Activated T-cell treated with anti-CD3 and anti-CD28 coated beads, Interleukin-2, amount 50 U/mL, for 4 hours (primary cell): Measurements from ENCODE around the gene RRAS. TPM values are rescaled to one million over a fixed set of nuclear protein-coding genes. Genes with fewer than 3 reads are reported as not detected.

Experiments used
- ATAC-seq, 2 donors: fragments of 200-7000 bp; cut with Tn5 transposase; one replicate each; pipeline ENCODE4 v1.10.0; 2021
- DNase-seq: peaks from one replicate; pipeline ENCODE4 v3.0.0-alpha.2; 2020
- H3K27me3 Mint-ChIP-seq: one replicate; pipeline ENCODE4 v1.8.0; 2021; ENCODE audit warnings: low read depth, mixed read lengths
- H3K36me3 Mint-ChIP-seq: one replicate; pipeline ENCODE4 v1.8.0; 2022; ENCODE audit warnings: mixed read lengths; ENCODE audit not compliant: insufficient read depth
- H3K4me1 Mint-ChIP-seq: one replicate; pipeline ENCODE4 v1.8.0; 2021; ENCODE audit warnings: low read depth, mixed read lengths
- H3K4me3 Mint-ChIP-seq: one replicate; pipeline ENCODE4 v1.8.0; 2021; ENCODE audit warnings: mild to moderate bottlenecking, moderate library complexity, mixed read lengths
- H3K9me3 Mint-ChIP-seq: one replicate; pipeline ENCODE4 v1.8.0; 2021; ENCODE audit warnings: mixed read lengths
- total RNA-seq, 3 donors: library from RNA; stranded (reverse); gene quantifications; one replicate each; pipeline ENCODE4 v1.2.1, GENCODE V29; 2021

Gene RRAS
- total RNA-seq, 3 donors from 2014 or later: 2.3 to 3.8 (median 3.5) TPM

DNA sequence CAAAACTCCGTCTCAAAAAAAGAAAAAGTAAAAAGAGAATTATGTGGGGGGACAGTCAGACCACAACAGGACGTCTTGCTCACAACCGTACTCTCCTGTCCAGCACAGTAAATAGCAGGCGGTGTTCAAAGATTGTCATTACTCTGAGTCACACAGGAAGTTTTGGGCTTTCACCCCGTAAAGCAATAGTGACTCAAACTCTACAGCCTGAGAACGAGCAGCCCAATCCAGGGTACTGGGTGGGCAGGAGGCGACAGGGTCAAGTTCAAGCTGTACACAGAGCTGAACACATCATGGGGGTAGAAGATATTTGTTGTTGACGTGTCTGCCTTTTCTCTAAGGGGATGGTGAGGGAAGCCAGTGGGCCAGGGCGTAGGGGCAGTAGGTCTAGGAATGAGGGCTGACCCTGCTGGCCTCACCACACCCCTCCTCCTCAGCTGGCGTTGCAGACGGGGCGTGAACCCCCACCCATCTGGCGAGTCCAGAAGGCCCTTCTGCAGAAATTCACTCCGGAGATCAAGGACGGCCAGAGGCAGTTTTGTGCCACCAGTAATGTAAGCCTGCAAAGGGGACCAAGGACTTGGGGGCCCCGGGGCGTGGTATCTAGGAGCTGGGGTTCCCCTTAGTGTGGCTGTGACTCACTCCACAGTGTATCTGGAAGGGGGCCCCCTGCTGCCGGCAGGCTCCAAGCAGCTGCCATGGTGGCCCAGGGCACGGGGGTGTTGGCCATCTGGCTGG lies 25.7 kb downstream of the RRAS start:
- peaks cover 33% of the 10 kb centered on the region for H3K36me3 Mint-ChIP-seq
- peak; percentile 83 to 84 for ATAC-seq
- DNase-seq: no peak
- no peak overlapping the region for H3K4me3 Mint-ChIP-seq
- H3K27me3 Mint-ChIP-seq: no peaks in the 10 kb centered on the region
- H3K9me3 Mint-ChIP-seq: no peaks in the 10 kb centered on the region
- H3K4me1 Mint-ChIP-seq: peaks cover 18% of the 10 kb centered on the region

DNA sequence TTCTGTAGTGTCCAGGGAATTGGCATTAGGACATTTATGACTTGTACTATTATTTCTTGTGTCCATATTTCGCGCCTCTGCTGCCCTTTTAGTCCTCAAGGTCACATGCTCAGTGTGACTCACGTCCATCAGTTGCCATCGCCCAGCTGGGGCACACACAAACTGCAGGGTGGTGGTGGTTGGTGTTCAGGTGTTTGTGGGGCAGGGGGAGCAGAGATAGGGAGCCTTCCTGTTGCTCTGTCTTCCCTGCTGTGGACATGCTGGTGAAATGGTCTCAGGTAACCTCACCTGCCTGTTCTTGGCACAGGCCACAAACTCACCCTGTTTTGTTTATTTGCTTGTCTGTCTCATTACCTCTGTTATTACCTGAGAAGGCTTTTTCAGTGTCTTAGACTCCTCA lies 26.6 kb downstream of the RRAS start:
- Mint-ChIP-seq H3K27me3 (no peaks in the 10 kb centered on the region), H3K4me3 (no peak overlapping the region), H3K36me3 (peaks cover 28% of the 10 kb centered on the region), H3K4me1 (peaks cover 18% of the 10 kb centered on the region), H3K9me3 (no peaks in the 10 kb centered on the region)
- DNase-seq (no peak), ATAC-seq (no peak)

DNA sequence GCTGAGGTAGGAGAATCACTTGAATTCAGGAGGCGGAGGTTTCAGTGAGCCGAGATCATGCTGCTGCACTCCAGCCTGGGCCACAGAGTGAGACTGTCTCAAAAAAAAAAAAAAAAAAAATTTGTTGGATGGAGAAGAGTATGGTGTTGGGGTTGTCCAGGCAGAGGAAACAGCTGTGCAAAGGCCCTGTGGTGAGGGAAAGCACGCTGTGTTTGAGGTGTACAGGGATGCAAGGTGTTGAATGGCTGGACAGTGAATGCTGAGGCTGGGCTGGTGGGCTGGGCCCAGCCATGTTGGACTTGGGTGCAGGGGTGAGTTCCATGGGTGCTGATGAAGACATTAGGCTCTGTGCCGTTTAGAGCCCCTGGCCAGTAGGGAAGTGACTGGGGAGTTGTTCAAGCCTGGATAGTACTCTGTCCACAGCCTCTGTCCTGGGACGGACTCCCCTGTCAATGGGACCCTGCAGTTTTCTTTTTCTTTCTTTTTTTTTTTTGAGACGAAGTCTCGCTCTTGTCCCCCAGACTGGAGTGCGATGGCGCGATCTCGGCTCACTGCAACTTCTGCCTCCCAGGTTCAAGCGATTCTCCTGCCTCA lies 30.3 kb downstream of the RRAS start:
- Mint-ChIP-seq H3K4me1 (peaks cover 18% of the 10 kb centered on the region), H3K27me3 (no peaks in the 10 kb centered on the region), H3K36me3 (peaks cover 8% of the 10 kb centered on the region), H3K9me3 (no peaks in the 10 kb centered on the region), H3K4me3 (no peak overlapping the region)
- DNase-seq: no peak
- no peak for ATAC-seq

DNA sequence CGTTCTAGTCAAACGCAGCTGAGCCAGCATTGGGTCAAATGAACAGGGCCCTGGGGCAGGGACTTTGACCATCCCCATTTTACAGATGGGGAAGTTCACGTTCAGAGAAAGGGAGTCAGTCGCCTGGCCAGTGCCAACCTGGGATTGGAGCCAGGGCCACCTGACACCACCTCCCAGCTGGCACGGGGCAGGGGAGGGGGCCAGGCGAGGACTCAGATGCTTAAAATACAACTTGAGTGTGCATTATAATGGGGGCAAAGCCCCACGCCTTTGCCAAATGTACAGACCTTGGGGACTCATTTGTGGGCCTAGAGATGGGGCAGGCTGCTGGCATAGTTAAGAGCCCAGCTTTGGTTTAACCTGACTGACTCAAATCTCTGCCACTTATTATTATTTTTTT lies 34.3 kb downstream of the RRAS start:
- H3K36me3 Mint-ChIP-seq: peaks cover 10% of the 10 kb centered on the region
- peaks cover 10% of the 10 kb centered on the region for H3K4me1 Mint-ChIP-seq
- ATAC-seq: no peak
- no peak for DNase-seq
- H3K4me3 Mint-ChIP-seq: no peak overlapping the region
- no peaks in the 10 kb centered on the region for H3K9me3 Mint-ChIP-seq
- no peaks in the 10 kb centered on the region for H3K27me3 Mint-ChIP-seq

DNA sequence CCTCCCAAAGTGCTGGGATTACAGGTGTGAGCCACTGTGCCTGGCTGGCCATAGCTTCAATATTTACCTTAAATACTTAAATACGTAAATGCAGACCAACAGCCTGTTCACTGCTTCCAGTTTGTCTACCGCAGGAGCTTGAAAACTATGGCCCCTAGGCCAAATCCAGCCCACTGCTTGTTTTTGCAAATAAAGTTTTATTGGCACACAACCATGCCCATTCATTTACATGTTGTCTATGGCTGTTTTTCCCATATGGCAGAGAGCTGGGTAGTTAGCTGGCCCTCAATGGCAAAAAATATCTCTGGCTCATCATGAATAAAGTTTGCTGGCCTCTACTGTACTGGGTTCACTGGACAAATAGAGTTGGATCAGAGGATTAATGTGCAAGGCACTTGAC lies 37.1 kb downstream of the RRAS start:
- peaks cover 16% of the 10 kb centered on the region for H3K36me3 Mint-ChIP-seq
- H3K9me3 Mint-ChIP-seq: no peaks in the 10 kb centered on the region
- no peaks in the 10 kb centered on the region for H3K27me3 Mint-ChIP-seq
- ATAC-seq (no peak), DNase-seq (no peak)
- peaks cover 13% of the 10 kb centered on the region for H3K4me1 Mint-ChIP-seq
- no peak overlapping the region for H3K4me3 Mint-ChIP-seq

DNA sequence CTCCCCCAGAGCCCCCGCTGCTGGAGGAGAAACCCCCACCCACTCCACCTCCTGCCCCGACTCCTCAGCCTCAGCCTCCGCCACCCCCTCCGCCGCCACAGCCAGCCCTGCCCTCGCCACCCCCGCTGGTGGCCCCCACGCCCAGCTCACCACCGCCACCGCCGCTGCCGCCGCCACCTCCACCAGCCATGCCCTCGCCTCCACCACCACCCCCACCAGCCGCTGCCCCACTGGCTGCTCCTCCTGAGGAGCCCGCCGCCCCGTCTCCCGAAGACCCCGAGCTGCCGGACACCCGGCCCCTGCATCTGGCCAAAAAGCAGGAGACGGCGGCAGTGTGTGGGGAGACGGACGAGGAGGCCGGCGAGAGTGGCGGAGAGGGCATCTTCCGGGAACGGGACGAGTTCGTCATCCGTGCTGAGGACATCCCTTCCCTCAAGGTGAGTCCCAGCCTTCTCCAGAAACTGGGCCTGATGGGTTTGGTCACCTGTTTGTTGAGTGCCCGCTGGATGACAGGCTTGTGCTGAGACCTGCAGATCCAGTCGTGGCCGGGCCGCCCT lies 38.4 kb downstream of the RRAS start:
- Mint-ChIP-seq H3K27me3 (no peaks in the 10 kb centered on the region), H3K9me3 (no peaks in the 10 kb centered on the region), H3K36me3 (peaks cover 16% of the 10 kb centered on the region), H3K4me1 (peaks cover 13% of the 10 kb centered on the region), H3K4me3 (no peak overlapping the region)
- no peak for ATAC-seq
- DNase-seq: no peak

DNA sequence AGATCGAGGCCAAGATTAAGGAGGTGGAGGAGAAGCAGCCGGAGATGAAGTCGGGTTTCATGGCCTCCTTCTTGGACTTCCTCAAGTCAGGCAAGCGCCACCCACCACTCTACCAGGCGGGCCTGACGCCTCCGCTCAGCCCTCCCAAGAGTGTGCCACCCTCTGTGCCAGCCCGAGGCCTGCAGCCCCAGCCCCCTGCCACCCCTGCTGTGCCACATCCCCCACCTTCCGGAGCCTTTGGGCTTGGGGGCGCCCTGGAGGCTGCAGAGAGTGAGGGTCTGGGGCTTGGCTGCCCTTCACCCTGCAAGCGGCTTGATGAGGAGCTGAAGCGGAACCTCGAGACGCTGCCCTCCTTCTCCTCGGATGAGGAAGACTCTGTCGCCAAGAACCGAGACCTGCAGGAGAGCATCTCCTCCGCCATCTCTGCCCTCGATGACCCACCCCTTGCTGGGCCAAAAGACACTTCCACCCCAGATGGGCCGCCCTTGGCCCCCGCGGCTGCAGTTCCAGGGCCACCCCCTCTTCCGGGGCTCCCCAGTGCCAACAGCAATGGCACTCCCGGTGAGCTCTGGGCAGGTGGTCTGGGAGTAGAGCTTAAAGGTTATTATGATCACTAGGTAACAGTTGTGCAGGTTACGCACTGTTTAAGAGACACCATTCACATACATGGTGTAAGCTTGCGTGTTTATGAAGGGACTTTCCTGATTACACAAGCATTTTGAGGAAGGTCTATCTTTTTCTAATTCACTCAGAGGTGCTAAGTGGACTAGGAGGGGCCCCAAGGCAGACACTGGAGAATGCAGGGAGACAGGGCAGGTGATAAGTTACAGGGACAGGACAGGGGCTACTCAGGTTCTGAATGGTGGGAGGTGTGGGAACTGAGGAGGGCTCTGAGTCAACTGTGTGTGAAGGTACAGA lies 40.3 kb downstream of the RRAS start:
- ATAC-seq (no peak), DNase-seq (no peak)
- H3K4me1 Mint-ChIP-seq: peaks cover 13% of the 10 kb centered on the region
- H3K9me3 Mint-ChIP-seq: no peaks in the 10 kb centered on the region
- no peaks in the 10 kb centered on the region for H3K27me3 Mint-ChIP-seq
- H3K36me3 Mint-ChIP-seq: peaks cover 16% of the 10 kb centered on the region
- no peak overlapping the region for H3K4me3 Mint-ChIP-seq

DNA sequence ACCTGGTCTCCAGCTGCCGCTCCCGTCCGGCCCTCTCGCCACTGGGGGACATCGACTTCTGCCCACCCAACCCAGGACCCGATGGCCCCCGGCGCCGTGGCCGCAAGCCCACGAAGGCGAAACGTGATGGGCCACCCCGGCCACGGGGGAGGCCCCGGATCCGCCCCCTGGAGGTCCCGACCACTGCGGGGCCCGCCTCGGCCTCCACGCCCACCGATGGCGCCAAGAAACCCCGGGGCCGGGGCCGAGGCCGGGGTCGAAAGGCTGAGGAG lies 42.3 kb downstream of the RRAS start:
- Mint-ChIP-seq H3K9me3 (no peaks in the 10 kb centered on the region), H3K4me1 (peaks cover 27% of the 10 kb centered on the region), H3K36me3 (peaks cover 18% of the 10 kb centered on the region), H3K27me3 (no peaks in the 10 kb centered on the region), H3K4me3 (no peak overlapping the region)
- ATAC-seq (no peak), DNase-seq (no peak)

DNA sequence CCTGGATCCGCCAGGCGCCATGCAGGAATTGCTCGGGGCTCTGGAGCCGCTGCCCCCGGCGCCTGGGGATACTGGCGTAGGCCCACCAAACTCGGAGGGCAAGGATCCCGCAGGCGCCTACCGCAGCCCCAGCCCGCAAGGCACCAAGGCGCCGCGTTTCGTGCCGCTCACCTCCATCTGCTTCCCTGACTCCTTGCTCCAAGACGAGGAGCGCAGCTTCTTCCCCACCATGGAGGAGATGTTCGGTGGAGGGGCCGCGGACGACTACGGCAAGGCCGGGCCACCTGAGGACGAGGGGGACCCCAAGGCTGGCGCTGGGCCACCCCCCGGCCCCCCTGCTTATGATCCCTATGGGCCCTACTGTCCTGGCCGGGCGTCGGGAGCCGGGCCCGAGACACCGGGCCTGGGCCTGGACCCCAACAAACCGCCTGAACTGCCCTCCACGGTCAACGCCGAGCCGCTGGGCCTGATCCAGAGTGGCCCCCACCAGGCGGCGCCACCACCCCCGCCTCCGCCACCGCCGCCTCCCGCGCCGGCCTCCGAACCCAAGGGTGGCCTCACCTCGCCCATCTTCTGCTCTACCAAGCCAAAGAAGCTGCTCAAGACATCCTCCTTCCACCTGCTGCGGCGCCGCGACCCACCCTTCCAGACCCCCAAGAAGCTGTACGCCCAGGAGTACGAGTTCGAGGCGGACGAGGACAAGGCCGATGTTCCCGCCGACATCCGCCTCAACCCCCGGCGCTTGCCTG lies 42.8 kb downstream of the RRAS start:
- Mint-ChIP-seq H3K4me1 (peaks cover 32% of the 10 kb centered on the region), H3K9me3 (no peaks in the 10 kb centered on the region), H3K4me3 (no peak overlapping the region), H3K36me3 (peaks cover 18% of the 10 kb centered on the region), H3K27me3 (no peaks in the 10 kb centered on the region)
- DNase-seq (no peak), ATAC-seq (no peak)

DNA sequence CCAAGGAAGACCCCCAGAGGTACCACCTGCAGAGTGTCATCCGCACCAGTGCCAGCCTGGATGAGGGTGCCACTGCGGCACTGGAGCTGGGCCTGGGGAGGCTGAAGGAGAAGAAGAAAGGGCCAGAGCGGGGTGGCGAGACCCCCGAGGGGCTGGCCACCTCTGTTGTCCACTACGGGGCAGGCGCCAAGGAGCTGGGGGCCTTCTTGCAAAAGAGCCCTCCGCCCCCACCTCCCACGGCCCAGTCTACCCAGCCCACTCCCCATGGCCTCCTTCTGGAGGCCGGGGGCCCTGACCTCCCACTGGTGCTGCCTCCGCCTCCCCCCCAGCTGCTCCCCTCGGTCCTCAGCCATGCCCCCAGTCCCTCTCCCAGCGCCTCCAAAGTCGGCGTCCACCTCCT lies 43.5 kb downstream of the RRAS start:
- peaks cover 32% of the 10 kb centered on the region for H3K4me1 Mint-ChIP-seq
- no peaks in the 10 kb centered on the region for H3K27me3 Mint-ChIP-seq
- no peak for ATAC-seq
- no peak overlapping the region for H3K4me3 Mint-ChIP-seq
- no peaks in the 10 kb centered on the region for H3K9me3 Mint-ChIP-seq
- DNase-seq: no peak
- H3K36me3 Mint-ChIP-seq: peaks cover 18% of the 10 kb centered on the region

DNA sequence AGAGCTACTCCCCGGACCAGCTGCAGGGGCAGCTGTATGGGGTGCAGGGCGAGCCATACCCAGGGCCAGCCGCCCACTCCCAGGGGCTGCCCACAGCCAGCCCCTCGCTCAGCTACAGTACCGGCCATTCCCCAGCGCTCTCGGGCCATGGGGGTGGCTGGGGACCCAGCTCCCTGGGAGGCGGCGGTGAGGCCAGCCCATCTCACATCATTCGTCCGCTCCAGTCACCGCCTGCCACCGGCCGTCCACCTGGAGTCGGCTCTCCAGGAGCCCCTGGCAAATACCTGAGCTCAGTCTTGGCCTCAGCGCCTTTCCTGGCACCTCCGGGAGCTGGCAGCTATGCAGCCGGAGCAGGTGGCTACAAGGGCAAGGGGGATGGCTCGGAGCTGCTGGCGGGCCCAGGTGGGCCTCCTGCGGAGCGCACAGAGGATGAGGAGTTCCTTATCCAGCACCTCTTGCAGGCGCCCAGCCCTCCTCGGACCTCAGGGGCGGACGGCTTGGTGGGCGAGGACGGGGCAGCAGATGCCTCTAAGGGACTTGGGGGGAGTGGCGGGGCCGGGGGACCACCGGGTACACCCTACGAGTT lies 44.0 kb downstream of the RRAS start:
- Mint-ChIP-seq H3K4me1 (peaks cover 30% of the 10 kb centered on the region), H3K36me3 (peaks cover 15% of the 10 kb centered on the region), H3K27me3 (no peaks in the 10 kb centered on the region), H3K4me3 (no peak overlapping the region), H3K9me3 (no peaks in the 10 kb centered on the region)
- DNase-seq (no peak), ATAC-seq (no peak)

DNA sequence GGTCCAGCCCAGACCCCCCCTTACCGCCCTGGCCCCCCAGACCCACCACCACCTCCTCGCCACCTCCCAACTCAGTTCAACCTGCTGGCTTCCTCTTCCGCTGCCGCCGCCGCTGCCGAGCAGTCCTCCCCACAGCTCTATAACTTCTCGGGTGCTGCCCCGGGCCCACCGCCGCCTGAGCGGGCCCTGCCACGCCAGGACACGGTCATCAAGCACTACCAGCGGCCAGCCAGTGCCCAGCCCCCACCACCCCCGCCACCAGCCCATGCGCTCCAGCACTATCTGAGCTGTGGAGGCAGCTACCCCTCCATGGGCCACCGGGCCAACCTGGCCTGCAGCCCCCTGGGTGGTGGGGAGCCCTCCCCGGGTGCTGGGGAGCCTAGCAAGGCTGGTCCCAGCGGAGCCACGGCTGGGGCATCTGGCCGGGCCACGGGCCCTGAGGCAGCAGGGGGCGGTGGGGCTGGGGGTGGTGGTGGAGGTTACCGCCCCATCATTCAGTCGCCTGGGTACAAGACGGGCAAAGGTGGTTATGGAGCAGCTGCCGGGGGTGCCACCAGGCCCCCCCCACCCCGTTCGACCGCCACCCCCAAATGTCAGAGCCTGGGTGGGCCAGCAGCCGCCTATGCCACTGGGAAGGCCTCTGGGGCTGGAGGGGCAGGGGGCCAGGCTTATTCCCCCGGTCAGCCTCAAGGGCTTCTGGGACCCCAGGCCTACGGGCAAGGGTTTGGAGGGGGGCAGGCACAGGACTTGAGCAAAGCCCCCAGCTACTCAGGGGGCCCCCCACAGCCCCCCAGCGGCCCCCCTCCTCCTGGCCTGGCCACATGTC lies 44.7 kb downstream of the RRAS start:
- no peak for DNase-seq
- Mint-ChIP-seq H3K36me3 (peaks cover 13% of the 10 kb centered on the region), H3K27me3 (no peaks in the 10 kb centered on the region), H3K9me3 (no peaks in the 10 kb centered on the region), H3K4me1 (peaks cover 28% of the 10 kb centered on the region), H3K4me3 (no peak overlapping the region)
- ATAC-seq: no peak
